Thoracic aorta (tissue), 2 donors: ENCODE data around the gene BCL7C. TPM values are rescaled to one million over a fixed set of nuclear protein-coding genes. Genes with fewer than 3 reads are reported as not detected.

ENCODE experiments used
- ATAC-seq: fragments of 150-250 bp; one replicate; pipeline ENCODE4 v1.8.0; 2017; ENCODE audit warnings: low read depth; ENCODE audit not compliant: insufficient number of reproducible peaks, low FRiP score
- DNase-seq: peaks from one replicate; pipeline ENCODE4 v3.0.0-alpha.2; 2020; ENCODE audit warnings: low spot score
- H3K27ac ChIP-seq, 2 donors: fragments of 200-600 bp; sonication (generic); 1 replicate in 1 of 2; 2 replicates in 1 of 2; pipeline ENCODE4 v1.5.1; 2016; ENCODE audit warnings: mild to moderate bottlenecking in 2 of 2, moderate library complexity in 2 of 2
- H3K27me3 ChIP-seq: fragments of 200-600 bp; sonication (generic); replicated peaks from 2 replicates; pipeline ENCODE4 v1.6.0; 2016; ENCODE audit warnings: mild to moderate bottlenecking; ENCODE audit not compliant: insufficient read depth
- H3K36me3 ChIP-seq: fragments of 200-600 bp; sonication (generic); one replicate; pipeline ENCODE4 v1.5.1; 2016
- H3K4me1 ChIP-seq, 2 donors: fragments of 200-600 bp; sonication (generic); 1 replicate in 1 of 2; 2 replicates in 1 of 2; pipeline versions ENCODE4 v1.5.1 to v1.6.0; 2016; ENCODE audit warnings: low read depth in 2 of 2, mild to moderate bottlenecking in 1 of 2; ENCODE audit not compliant: control insufficient read depth in 1 of 2
- H3K4me3 ChIP-seq: fragments of 200-600 bp; sonication (generic); 2 replicates; pipeline ENCODE4 v1.5.1; 2016; ENCODE audit warnings: mild to moderate bottlenecking
- H3K9me3 ChIP-seq: fragments of 200-600 bp; sonication (generic); 2 replicates; pipeline ENCODE4 v1.5.1; 2016
- CTCF ChIP-seq: fragments of 200-600 bp; sonication (generic); IDR thresholded peaks from one replicate; pipeline ENCODE4 v1.5.1; 2019; ENCODE audit warnings: antibody characterized with exemption
- total RNA-seq, 2 donors: library from RNA; depleted of rRNA; stranded (reverse); fragments of >200 nt; gene quantifications; one replicate each; pipeline versions ENCODE4 v1.1.0 to v1.2.3, GENCODE V29; 2016

The BCL7C gene
- total RNA-seq, 2 donors from 2014 or later: 35.6 to 55.2 TPM

DNA sequence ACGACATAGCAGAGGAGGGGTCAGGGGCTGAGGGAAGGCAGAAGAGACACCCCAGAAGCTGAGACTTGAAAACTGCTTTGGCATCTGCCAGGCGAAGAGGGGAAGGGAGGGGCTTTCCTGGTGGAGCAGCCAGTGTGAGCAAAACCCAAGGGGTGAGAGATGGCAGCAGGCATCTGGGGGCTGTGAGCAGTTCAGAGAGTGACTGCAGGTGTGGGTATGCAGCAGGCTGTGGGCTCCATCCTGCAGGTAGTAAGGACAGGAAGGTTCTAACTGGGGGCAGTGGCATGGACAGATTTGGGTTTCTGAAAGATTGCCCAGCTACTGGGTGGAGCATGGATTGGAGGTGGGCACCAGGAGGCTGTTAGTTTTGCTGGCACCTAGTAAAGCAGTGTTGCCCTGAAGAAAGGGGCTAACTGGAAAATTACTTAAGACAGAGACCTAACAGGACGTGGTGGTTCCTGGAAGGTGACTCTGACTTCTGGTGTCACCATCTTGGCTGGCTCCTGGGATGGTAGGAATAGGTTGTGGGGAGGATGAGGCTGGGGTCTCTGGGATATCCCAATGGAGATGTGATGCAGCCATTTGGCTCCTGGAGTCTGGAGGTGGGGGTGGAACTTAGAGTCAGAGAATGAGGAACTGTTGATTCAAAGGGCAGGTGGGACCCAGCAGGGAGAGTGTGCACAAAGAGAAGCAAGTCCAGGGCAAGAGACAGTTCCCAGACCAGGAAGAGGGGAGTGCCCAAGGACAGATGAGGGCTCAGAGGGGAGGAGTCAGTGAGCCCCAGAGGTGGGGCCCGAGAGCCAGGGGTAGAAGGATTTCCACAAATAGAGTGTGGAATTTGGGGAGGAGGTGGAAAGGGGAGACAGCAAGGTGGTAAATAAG lies 11.2 kb downstream of the BCL7C start:
- Histone ChIP-seq H3K27ac (no peak overlapping the region), H3K36me3 (peaks cover 13% of the 10 kb centered on the region), H3K4me1 (no peaks in the 10 kb centered on the region), H3K9me3 (no peaks in the 10 kb centered on the region), H3K4me3 (no peak overlapping the region), H3K27me3 (no peaks in the 10 kb centered on the region)
- no peak for ATAC-seq
- no peak for TF ChIP-seq CTCF
- no peak for DNase-seq

GRCh38 chr16:30876867-30877266 lies 17.0 kb downstream of the BCL7C start:
- Histone ChIP-seq H3K9me3 (no peaks in the 10 kb centered on the region), H3K27ac (peak overlapping the region; percentile 84 to 93), H3K36me3 (peaks cover 5% of the 10 kb centered on the region), H3K27me3 (no peaks in the 10 kb centered on the region), H3K4me1 (peaks cover 17 to 22% of the 10 kb centered on the region in 2 donors), H3K4me3 (peak overlapping the region; percentile 98)
- DNase-seq (no peak), ATAC-seq (no peak)
- no peak for TF ChIP-seq CTCF

- Histone ChIP-seq H3K4me3 (peak overlapping the region; percentile 98), H3K4me1 (peaks cover 17 to 22% of the 10 kb centered on the region in 2 donors), H3K36me3 (peaks cover 5% of the 10 kb centered on the region), H3K9me3 (no peaks in the 10 kb centered on the region), H3K27ac (peak overlapping the region; percentile 84 to 93), H3K27me3 (no peaks in the 10 kb centered on the region)
- TF ChIP-seq CTCF: no peak
- ATAC-seq: no peak
- DNase-seq: no peak
Measured at GRCh38 chr16:30875871-30876801, 17.7 kb downstream of the BCL7C start.

- peaks cover 4% of the 10 kb centered on the region for H3K36me3 ChIP-seq
- no peak for TF ChIP-seq CTCF
- H3K9me3 ChIP-seq: no peaks in the 10 kb centered on the region
- ATAC-seq (peak; percentile 83), DNase-seq (no peak)
- peak overlapping the region; percentile 84 to 93 for H3K27ac ChIP-seq
- peaks cover 17 to 22% of the 10 kb centered on the region in 2 donors for H3K4me1 ChIP-seq
- peak overlapping the region; percentile 98 for H3K4me3 ChIP-seq
- no peaks in the 10 kb centered on the region for H3K27me3 ChIP-seq
Measured at GRCh38 chr16:30874821-30875717, 18.8 kb downstream of the BCL7C start.
